ENCODE results near the gene PACRG.
A peak's percentile ranks its signal among the peaks of the same experiment; 100 is the strongest.

PACRG gene

DNA sequence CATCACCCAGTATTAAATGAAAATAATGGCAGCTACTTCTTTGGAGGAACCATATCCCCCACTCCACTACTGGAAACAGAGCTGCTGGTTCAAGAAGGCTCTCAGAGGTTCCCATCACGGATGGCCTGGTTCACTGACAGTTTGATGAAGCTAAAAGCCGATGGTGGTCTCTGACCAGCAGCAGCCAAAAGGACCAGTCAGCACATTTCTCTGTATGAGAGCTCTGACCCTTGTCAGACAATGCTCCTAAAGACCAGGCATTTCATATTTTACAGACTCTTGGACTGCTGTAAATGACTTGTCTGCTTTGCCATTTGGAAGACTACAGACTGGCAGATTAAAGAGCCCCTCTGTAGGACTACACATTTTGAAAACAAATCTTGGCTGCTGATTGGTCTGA lies 16.8 kb upstream of the PACRG start:
- DNase-seq, result no peak

DNA sequence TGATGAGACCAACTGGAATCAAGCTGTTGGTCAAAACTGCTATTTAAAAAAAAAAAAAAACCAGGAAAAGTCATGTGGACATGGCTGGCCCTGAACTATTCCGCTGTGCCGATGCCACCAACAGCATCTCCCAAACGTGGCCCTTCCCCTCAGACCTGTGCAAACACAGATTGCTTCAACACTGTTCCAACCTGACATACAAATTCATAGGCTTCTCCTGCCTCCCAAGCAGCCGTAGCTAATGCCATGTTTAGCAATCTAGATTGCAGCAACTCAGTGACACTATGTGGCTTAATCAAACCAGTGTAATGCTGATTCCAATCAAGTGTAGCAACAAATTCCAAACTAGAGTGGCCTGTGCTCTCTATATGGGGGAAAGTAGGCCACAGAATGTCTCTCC lies 16.4 kb upstream of the PACRG start:
- DNase-seq, result no peak

DNA sequence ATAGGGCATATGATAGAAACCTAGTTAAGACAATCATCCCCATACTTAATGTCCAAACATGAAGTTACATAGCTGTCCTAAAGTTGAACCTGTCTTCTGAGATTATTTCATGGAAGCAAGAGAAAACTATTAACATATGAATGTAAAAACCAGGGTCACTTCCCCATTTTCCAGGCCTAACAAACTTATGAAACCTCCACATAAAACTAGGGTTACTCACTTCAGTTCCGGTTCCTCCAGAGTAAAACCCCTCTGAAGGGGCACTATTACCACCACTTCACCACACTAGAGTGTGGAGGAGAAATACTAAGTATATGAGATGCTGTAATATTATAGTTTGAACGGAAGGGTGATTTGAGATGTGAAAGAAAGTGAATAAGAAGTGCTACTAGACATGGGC lies 15.1 kb upstream of the PACRG start:
- no peak for DNase-seq

DNA sequence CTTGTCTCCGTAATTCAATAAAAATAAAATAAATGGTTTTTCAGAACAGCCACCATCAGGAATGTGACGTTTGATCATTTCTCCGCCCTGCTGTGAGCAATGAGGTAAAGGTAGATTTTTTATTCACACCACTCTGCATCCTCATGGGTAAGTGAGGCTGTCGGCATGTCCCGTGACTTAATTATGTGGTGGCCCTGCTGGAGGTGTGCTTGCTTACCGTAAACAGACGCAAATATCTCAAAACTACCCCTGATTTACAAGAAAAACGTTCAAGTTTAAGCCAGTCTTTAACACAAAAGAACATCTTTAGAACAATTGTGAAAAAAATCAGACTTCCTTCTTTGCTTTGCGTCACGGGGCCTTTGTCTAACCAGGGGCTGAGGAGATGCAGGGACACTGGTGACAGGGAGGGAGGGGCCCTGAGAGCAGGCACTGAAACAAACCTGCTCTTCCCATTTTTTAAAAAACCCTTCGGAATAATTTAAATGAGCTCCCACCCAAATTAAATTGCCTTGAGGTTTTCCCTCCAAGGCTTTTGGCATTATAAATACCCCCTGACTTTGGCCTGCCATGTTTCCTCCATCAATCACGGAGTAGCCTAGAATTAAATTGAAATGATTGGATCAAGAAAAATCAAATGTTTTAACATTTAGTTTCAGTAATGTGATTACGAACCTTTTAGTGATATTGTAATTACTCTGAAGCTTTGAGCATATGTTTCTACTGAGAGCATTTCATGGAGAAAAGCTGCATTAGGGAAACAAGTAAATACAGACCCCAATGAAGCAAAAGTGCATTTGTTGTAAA lies 13.6 kb upstream of the PACRG start:
- DNase-seq, result peak; percentile 87

DNA sequence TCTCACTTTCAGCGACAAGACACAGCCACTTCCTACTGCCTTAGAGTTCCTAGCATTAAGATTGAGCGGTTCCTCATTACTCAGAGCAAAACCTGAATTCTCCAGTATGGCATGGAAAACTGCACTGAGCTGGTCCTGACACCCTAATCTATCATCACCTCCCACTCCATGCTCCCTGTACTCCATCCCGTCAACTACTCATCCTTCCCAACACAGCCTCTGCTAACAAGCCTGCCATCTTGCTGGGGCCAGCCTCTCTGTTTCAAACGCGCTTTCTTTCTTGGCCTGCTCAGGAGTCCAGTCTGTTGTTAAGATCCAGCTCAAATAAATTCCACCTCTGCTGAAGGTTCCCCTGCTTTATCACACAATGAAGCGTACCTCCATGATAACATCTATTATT lies 12.2 kb upstream of the PACRG start:
- no peak for DNase-seq

DNA sequence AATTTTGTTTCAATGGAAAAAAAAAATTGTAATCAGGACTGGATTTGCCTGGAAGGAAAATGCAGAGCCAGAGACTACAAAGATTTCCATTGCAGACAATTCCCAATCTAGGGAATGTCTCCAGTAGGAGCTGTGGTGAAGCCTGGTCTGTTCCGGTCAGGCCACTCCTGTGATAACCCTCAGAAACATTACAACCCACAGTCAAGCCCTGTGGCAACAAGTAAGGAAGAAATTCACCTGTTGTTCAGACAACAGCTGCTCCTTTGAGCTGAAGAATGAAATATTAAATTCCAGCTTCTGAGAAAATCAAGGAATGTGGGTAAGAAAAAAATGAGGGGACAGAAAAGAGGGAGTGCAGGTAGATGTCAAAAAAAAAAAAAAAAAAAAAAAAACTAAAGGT lies 8.2 kb upstream of the PACRG start:
- no peak for DNase-seq

DNA sequence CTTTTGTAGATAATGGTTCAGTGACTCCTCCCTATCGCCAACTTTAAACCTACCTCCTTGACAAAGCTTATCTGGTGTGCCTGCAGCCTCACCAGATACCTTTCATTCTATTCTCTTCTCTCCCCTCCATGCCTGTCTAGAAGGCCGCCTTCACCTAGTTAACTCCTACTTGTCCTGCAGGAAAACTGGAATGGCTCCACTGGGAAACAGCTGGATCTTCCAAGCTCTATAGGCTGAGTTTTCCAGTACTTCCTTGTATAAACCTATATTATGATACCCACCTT lies 6.4 kb upstream of the PACRG start:
- DNase-seq, result no peak

DNA sequence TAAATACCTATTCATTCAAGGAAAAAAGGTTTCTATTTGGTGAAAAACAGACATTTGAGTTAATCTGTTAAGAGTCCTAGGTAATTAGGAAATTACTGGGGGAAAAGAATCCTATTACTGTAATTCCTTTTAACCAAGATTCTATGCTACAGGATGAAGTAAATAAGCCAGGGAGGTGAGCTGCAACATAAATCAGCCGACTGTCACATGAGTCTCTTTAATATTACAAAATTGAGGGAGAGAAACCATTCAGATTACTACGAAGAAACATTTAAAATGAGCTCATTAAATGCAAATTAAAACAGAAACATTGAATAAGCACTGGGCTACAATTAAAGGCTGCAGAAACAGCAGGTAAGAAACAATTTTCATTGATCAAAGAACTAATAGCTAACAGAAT lies 5.5 kb upstream of the PACRG start:
- DNase-seq, result peak; percentile 84

DNA sequence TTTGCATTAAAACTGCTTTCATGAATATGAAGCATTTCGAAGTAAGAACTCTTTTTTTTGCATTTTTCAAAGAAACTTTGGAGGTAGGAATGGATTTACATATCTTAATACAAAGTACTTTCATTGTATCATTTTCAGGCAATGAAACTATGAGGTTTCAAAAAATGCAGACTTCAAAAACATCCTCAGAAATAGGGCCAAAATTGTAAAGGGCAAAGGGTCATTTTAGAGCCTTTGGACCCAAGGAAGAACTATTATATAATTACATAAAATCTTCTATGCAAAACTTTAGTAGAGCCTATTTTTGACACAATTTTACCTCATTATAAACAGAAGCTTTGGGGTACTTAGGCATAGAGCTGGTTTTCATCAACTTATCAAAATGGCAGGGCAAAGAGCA lies 5.1 kb upstream of the PACRG start:
- no peak for DNase-seq

DNA sequence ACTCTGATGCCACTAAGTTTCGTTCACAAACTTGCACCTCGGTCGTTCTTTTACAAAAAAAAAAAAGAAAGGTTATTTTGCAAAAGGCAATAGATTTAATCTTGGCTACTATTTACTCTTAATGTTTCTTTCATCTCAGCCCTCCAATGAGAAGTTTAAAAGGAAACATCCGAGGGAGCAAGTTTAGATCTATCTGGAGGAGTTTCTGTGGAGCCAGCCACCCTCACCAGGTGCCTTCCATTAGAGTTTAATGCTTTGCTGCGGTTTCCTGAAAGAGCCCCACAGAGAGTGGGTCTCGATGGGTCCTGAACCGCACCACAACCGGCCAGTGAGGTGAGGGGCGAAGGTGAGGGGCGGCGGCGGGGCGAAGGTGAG lies 840 bp upstream of the PACRG start:
- peak; percentile 53 for DNase-seq

DNA sequence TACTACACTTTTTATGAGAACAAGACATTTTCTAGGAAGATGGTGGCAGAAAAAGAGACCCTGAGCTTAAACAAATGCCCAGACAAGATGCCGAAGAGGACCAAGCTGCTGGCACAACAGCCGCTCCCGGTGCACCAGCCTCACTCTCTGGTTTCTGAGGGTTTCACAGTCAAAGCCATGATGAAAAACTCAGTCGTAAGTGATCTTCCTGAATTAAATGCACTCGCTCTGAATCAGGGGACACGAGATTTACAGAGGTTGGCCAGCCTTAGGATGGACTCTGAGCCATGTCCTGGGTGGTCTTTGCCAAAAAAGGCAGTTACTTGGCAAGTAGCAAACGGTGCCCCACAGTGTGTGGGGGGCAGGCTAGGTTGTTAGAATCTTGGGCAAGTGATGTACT lies 423 bp downstream of the PACRG start:
- DNase-seq, result no peak

DNA sequence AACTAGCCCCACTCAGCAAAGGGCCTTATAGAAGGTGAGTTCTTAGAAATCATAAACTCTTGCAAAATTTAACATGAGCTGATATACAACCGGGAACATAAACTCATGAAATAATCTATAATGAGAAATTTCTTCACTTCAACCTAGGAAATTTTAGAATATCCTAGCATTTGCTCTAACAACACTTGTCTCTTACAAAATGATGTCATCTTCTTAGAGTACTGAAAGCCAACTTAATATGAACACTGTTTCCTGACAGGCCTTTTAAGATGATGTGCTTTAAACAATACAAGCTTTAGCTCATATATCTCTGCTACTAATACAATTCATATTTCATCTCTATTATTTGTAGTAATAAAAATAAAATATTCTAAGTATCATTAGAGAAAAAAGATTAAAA lies 932 bp downstream of the PACRG start:
- DNase-seq, result no peak

DNA sequence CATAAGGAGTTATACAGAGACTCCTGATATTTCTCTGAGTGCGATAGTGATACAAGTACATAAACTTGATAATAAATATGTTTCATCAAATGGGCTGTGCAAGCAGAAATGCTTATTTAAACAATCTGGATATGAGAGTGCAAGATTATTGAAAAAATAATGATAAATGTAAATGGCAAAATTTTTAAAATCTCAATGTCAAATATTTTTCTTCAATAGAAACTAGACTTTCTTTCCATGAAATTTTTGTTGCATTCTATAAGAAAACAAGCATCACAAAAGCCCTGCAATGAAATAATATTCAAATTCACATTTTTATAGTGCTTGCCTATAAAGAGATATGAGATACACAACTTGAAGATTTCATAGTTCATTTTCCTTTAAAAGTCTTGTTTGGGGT lies 2.7 kb downstream of the PACRG start:
- DNase-seq, result no peak

DNA sequence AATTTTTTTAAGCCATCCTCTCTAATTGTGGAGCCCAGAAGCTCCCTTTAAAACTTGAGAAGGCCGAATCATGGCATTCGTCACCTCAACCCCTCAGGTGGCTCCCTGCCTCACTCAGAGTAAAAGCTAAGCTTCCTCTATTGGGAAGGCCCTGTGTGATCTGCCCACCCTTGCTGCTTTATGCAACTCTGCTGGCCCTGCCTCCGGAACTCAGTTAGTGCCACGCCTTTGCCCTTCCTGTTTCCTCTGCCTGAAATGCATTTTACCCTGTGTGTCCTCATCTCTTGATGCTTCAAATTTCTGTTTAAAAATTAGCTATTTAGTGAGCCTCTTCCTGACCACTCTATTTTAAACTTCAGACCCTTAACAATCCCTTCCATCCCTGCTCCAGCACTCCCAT lies 5.7 kb downstream of the PACRG start:
- no peak for DNase-seq

DNA sequence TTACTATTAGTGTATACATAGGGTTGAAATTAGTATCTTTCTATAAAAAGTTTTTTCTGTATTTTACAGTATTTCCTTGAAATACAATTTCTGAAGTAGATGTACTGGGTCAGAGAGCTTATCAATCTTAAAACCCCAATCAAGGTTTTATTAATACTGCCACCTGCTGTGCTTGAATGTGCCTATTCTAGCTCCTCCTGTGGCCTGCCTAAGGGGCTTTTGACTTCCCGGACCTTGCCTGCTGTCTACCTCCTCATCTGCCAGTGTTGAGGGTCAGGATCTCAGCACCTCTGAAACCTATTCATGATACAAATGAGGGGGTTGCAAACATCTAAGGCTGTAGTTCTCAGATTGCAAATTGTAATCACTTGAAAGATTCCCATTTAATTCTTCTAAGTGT lies 9.2 kb downstream of the PACRG start:
- peak; percentile 91 for DNase-seq

DNA sequence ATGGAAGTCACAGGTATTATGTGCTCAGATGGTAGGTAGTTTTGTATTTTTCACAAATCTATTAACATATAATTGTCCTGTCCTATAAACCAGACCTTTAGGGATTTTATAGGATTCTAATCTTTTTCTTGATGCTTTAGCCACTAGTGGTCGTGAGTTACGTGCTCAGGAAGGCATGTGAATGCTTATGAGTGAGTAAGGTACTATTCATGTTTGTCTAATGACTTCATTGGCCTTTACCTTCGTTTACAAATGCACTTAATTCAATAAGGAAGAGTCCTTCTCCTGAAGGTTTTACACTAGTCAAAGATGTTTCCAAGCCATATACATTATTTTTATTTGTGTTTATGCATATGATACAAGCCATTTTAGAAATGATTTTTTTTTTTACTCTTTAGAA lies 23.0 kb downstream of the PACRG start:
- DNase-seq, result no peak

DNA sequence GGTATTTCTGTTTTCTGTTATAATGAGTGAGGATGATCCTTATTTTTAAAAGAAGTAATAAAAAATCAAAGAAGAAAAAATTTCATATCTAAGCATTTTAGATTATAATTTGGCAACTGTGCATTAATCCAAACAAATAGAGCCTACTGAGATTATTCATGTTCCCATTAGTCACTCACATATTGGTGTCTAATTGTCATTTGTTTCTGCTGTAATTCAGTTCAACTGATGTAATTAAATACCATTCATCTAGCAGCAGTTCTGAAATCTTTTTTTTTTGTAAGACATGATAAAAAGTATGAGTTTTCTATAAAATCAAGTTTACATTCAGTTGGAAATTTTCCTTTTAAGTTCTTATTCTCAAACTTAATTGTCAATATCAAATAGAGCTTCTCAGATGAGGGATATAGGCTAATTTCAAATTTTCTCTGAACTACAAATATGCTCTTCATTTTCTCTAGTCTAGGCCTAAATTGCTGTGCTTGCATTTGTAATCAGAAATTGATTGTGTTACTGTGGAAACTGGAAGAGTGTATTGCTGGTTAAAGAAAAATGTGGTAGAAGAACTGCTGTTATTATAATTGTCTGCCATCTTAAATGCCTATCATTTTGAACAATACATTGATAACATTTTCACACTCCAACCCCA lies 23.6 kb downstream of the PACRG start:
- DNase-seq, result no peak

DNA sequence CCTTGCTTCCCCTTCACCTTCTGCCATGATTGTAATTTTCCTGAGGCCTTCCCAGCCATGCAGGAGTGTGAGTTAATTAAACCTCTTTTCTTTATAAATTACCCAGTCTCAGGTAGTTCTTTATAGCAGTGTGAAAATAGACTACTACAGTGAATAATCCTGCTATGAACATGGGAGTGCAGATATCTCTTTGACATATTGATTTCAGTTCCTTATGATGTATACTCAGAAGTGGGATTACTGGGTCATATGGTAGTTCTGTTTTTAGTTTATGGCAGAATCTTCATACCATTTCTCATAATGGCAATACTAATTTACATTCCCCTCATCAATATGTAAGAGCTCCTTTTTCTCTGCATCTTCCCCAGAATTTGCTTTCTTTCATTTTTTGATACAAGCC lies 26.0 kb downstream of the PACRG start:
- no peak for DNase-seq

DNA sequence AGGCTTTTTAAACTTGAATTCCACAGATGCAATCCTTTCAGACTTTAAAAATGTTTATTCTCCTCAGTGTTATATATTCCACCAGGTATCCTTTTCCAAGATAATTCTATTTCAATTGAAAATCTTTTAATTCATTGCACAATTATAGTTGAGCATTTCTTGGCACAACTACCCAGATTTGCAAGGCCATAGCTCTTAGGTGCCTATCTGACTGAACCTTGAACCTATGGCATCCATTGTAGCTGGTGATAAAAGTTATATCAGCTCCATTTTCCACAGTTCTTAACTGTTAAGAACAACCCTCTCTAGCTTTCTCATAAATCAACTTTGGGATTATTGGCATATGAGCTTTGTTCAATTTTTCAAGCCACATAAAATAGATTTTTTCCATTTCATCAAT lies 42.4 kb downstream of the PACRG start:
- no peak for DNase-seq

DNA sequence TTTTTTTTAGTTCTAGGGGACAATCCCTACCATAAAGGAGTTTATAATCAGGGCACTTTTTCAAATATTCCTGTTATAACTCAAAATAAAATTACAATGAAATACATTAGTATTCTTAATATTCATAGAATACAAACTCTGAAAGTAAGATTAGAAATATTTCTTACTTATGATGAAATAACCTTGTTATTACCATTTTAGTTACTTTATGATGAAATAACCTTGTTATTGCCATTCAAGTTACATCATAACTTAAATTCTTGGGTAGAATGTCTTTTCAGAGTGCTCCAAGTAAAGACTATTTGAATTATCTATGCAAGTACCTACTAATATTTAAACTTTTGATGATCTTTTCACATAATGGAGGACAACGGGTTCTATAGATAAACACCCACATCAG lies 43.2 kb downstream of the PACRG start:
- DNase-seq, result no peak

DNA sequence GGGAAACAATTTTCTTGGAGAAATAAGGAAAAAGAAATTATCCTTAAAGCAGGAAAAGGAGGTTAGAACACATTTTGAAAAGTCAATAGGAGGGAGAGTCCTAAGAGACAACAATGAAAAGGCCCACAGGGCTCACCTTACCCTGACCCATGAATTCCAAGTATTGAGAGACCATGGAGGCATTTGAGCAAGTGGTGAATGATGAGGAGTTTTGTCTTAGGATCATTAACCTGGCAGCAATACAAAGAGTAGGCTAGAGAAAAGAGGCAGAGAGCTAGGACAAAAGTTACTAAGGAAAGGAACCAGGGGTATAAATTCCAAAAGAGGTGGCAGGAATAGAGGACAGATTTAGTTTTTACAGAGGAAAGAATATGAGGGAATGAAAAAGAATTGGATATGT lies 44.7 kb downstream of the PACRG start:
- DNase-seq, result no peak

DNA sequence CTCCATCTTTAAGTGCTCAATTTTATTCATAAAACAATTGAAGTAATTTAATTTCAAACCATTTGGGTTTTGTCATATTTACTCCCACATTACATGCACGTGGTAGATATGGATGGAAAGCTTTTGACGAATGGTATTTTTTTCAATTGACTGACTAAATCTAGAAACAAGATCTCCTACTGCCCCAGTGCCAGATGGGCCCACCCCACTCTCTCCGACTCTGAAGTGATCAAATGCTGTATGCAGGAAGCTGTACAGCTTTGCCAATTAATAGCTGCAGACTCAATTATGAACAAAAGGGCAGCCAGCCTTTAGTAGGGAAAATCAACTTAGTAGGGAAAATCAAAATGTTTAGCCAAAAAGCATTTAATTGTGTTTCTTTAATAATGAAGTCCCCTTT lies 46.2 kb downstream of the PACRG start:
- DNase-seq, result peak; percentile 60

DNA sequence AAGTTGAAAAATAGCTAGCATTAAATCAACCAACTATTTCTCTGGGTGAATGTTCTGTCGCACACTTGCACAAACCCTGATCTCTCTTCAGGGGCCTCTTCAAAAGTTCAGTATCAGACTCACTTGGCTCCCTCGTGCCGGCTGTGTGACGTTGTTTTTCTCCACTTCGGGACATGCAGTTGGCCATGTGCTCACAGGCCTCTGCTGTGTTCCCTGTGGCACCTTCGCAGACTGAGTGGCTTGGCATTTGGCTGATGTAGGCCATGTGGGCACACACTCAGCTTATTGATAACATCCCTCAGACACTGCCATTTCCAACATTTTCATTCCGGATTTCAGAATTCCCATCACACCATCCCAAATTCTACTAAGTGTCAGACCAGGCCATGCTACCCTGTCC lies 49.3 kb downstream of the PACRG start:
- no peak for DNase-seq

DNA sequence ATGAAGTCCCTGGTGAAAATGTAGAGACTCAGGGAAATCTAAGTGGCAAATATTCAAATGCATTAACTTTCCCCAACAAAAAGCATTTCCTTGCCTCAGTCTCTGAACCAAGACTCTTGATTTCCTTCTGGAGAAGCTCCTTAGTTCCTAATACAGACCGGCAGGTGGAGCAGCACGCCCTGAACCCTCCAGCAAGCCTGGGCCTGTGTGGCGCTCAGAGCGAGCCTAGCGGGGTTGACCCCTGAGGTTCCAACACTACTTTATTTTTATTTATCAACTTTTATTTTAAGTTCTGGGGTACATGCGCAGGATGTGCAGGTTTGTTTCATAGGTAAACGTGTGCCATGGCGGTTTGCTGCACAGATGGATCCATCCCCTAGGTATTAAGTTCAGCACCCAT lies 50.8 kb downstream of the PACRG start:
- DNase-seq, result no peak

DNA sequence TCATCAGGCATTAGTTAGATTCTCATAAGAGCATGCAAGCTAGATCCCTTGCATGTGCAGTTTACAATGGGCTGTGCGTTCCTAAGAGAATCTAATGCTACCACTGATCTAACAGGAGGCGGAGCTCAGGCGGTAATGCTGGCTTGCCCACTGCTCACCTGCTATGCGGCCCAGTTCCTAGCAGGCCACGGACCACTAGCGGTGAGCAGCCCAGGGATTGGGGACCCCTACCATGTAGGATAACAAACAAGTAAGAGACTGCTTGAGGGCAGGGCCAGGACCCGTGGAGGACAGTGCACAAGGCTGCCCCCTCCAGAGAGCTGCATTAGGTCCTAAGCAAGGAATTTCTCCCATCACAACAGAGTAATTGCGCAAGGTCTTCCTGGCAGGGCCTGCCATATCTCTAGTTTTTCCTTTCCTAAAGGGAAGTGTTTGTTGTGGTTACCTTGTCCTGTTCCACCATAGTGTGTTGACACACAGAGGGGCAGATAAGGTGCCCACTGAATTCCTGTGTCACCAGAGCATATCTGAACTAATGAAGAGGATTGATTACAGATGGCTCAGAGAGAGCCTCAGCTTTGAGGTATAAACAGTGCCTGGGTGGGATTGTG lies 58.0 kb downstream of the PACRG start:
- DNase-seq, result no peak
